Neural cell (in vitro differentiated cells): ENCODE data around the gene SERPINH1. TPM values are rescaled to one million over a fixed set of nuclear protein-coding genes. Genes with fewer than 3 reads are reported as not detected.
A peak's percentile ranks its signal among the peaks of the same experiment; 100 is the strongest.

ENCODE experiments used
- H2AFZ ChIP-seq: fragments of 200-600, 300-800 bp; sonication (generic), shearing (Covaris generic); 2 replicates; pipeline ENCODE4 v1.6.0; 2014; ENCODE audit warnings: low read depth, mild to moderate bottlenecking, antibody characterized with exemption, low read length, moderate library complexity
- H3F3A ChIP-seq: fragments of 200-600 bp; shearing (Covaris generic); 2 replicates; pipeline ENCODE4 v1.6.1; 2016; ENCODE audit warnings: mild to moderate bottlenecking, moderate library complexity, mixed read lengths, antibody characterized with exemption, low read length; ENCODE audit not compliant: insufficient read depth, poor library complexity, severe bottlenecking
- H3K27ac ChIP-seq: fragments of 200-600, 300-800 bp; sonication (generic), shearing (Covaris generic); 2 replicates; pipeline ENCODE4 v1.5.1; 2014; ENCODE audit warnings: mild to moderate bottlenecking, low read length, moderate library complexity
- H3K27me3 ChIP-seq: fragments of 300-800, 200-600 bp; sonication (generic), shearing (Covaris generic); 2 replicates; pipeline ENCODE4 v1.6.0; 2014; ENCODE audit warnings: mild to moderate bottlenecking, low read depth, low read length, moderate library complexity; ENCODE audit not compliant: insufficient read depth
- H3K36me3 ChIP-seq: fragments of 300-800, 200-600 bp; sonication (generic), shearing (Covaris generic); 2 replicates; pipeline ENCODE4 v1.5.1; 2014; ENCODE audit warnings: mild to moderate bottlenecking, antibody characterized with exemption, low read length, moderate library complexity; ENCODE audit not compliant: insufficient read depth
- H3K4me2 ChIP-seq: fragments of 300-800, 200-600 bp; sonication (generic), shearing (Covaris generic); 2 replicates; pipeline ENCODE4 v1.6.0; 2014; ENCODE audit warnings: mild to moderate bottlenecking, low read length
- H3K4me3 ChIP-seq: fragments of 300-800, 200-600 bp; sonication (generic), shearing (Covaris generic); 2 replicates; pipeline ENCODE4 v1.5.1; 2014; ENCODE audit warnings: mild to moderate bottlenecking, low read length, moderate library complexity
- H3K79me2 ChIP-seq: fragments of 200-600 bp; shearing (Covaris generic); replicated peaks from 2 replicates; pipeline ENCODE4 v1.6.0; 2014; ENCODE audit warnings: mild to moderate bottlenecking, low read length, moderate library complexity; ENCODE audit not compliant: insufficient read depth
- H3K9ac ChIP-seq: fragments of 300-800, 200-600 bp; sonication (generic), shearing (Covaris generic); 2 replicates; pipeline ENCODE4 v1.6.1; 2016; ENCODE audit warnings: mild to moderate bottlenecking, low read length, mixed read lengths
- H3K9me2 ChIP-seq: fragments of 200-600 bp; shearing (Covaris generic); 2 replicates; pipeline ENCODE4 v1.6.1; 2016; ENCODE audit warnings: mild to moderate bottlenecking, low read length, mixed read lengths; ENCODE audit not compliant: insufficient read depth
- H3K9me3 ChIP-seq: fragments of 200-600, 300-800 bp; sonication (generic), shearing (Covaris generic); 2 replicates; pipeline ENCODE4 v1.6.1; 2016; ENCODE audit warnings: mild to moderate bottlenecking, mixed run types, low read length, moderate library complexity, mixed read lengths
- H4K20me1 ChIP-seq: fragments of 200-600 bp; shearing (Covaris generic); 2 replicates; pipeline ENCODE4 v1.6.1; 2016; ENCODE audit warnings: mild to moderate bottlenecking, mixed run types; ENCODE audit not compliant: insufficient read depth
- EP300 ChIP-seq: fragments of 450-650 bp; conservative IDR thresholded peaks from 2 replicates; pipeline ENCODE4 v1.6.1; 2014; ENCODE audit warnings: antibody characterized with exemption, mild to moderate bottlenecking, moderate library complexity; ENCODE audit not compliant: poor library complexity, severe bottlenecking
- POLR2AphosphoS5 ChIP-seq: IDR thresholded peaks from 2 replicates; pipeline ENCODE4 v1.6.1; 2012
- RAD21 ChIP-seq: fragments of 450-650 bp; conservative IDR thresholded peaks from 2 replicates; pipeline ENCODE4 v1.6.1; 2014; ENCODE audit warnings: antibody characterized with exemption, mild to moderate bottlenecking, moderate library complexity
- SMC3 ChIP-seq: fragments of 450-650 bp; conservative IDR thresholded peaks from 2 replicates; pipeline ENCODE4 v1.6.1; 2014; ENCODE audit warnings: antibody characterized with exemption, mild to moderate bottlenecking, moderate library complexity; ENCODE audit not compliant: poor library complexity
- TAF1 ChIP-seq: IDR thresholded peaks from 2 replicates; pipeline ENCODE4 v1.6.1; 2012; ENCODE audit warnings: low read depth
- polyA plus RNA-seq: library from polyadenylated mRNA; depleted of rRNA; stranded (reverse); fragments of >200 nt; gene quantifications from 2 replicates; pipeline ENCODE4 v1.2.3, GENCODE V29; 2014
- TF ChIP-seq, protein P1 (sequence below): IDR thresholded peaks from 2 replicates; pipeline ENCODE4 v1.6.1; 2012; ENCODE audit warnings: borderline replicate concordance
- TF ChIP-seq, protein P2 (sequence below): fragments of 450-650 bp; IDR thresholded peaks from 2 replicates; pipeline ENCODE4 v1.5.1; 2014; ENCODE audit warnings: antibody characterized with exemption, mild to moderate bottlenecking, moderate library complexity; ENCODE audit not compliant: poor library complexity, severe bottlenecking

SERPINH1 gene
- polyA plus RNA-seq, 1 donor from 2014 or later: 16.1 TPM

DNA sequence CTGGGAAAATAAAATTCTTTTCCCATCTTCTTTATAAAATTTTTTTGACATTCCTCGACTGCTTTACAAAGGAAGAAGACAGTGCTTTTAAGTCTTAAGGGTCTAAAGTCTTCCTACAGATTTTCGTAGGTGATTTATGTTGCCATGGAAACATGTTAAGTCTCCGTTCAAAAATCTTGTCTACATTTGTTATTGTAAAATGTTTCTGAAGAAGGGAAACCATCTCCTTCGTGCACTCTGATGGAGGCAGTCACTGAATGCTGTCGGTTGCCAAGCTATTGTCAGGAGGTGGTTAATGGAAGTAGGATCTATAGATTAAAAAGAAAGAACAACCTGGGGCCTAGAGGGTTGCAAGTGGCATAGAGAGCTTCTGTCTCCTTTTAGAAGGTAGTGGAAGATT lies 54.2 kb downstream of the SERPINH1 start:
- Histone ChIP-seq H3K27ac (peak overlapping the region; percentile 85), H3K9me2 (no peaks in the 10 kb centered on the region), H3F3A (peaks cover 4% of the 10 kb centered on the region), H3K27me3 (no peaks in the 10 kb centered on the region), H4K20me1 (no peaks in the 10 kb centered on the region), H3K36me3 (no peaks in the 10 kb centered on the region), H3K79me2 (peaks cover 61% of the 10 kb centered on the region), H3K9me3 (no peaks in the 10 kb centered on the region), H3K9ac (peak overlapping the region; percentile 34), H2AFZ (no peak overlapping the region), H3K4me2 (peak overlapping the region; percentile 40), H3K4me3 (peak overlapping the region; percentile 35)
- TF ChIP-seq, protein P1, sequence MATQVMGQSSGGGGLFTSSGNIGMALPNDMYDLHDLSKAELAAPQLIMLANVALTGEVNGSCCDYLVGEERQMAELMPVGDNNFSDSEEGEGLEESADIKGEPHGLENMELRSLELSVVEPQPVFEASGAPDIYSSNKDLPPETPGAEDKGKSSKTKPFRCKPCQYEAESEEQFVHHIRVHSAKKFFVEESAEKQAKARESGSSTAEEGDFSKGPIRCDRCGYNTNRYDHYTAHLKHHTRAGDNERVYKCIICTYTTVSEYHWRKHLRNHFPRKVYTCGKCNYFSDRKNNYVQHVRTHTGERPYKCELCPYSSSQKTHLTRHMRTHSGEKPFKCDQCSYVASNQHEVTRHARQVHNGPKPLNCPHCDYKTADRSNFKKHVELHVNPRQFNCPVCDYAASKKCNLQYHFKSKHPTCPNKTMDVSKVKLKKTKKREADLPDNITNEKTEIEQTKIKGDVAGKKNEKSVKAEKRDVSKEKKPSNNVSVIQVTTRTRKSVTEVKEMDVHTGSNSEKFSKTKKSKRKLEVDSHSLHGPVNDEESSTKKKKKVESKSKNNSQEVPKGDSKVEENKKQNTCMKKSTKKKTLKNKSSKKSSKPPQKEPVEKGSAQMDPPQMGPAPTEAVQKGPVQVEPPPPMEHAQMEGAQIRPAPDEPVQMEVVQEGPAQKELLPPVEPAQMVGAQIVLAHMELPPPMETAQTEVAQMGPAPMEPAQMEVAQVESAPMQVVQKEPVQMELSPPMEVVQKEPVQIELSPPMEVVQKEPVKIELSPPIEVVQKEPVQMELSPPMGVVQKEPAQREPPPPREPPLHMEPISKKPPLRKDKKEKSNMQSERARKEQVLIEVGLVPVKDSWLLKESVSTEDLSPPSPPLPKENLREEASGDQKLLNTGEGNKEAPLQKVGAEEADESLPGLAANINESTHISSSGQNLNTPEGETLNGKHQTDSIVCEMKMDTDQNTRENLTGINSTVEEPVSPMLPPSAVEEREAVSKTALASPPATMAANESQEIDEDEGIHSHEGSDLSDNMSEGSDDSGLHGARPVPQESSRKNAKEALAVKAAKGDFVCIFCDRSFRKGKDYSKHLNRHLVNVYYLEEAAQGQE: peak; percentile 19
- TF ChIP-seq TAF1 (no peak), EP300 (peak; percentile 32), SMC3 (peak; percentile 47), POLR2AphosphoS5 (no peak), RAD21 (peak; percentile 30)
- TF ChIP-seq, protein P2, sequence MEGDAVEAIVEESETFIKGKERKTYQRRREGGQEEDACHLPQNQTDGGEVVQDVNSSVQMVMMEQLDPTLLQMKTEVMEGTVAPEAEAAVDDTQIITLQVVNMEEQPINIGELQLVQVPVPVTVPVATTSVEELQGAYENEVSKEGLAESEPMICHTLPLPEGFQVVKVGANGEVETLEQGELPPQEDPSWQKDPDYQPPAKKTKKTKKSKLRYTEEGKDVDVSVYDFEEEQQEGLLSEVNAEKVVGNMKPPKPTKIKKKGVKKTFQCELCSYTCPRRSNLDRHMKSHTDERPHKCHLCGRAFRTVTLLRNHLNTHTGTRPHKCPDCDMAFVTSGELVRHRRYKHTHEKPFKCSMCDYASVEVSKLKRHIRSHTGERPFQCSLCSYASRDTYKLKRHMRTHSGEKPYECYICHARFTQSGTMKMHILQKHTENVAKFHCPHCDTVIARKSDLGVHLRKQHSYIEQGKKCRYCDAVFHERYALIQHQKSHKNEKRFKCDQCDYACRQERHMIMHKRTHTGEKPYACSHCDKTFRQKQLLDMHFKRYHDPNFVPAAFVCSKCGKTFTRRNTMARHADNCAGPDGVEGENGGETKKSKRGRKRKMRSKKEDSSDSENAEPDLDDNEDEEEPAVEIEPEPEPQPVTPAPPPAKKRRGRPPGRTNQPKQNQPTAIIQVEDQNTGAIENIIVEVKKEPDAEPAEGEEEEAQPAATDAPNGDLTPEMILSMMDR: no peak

Other genes with a start within 250 kb of the SERPINH1 start
- gene ARRB1, start 210.6 kb upstream of the SERPINH1 start, polyA plus RNA-seq: 5.7 and 10.5 TPM in 2 replicates
- gene RPS3, start 162.7 kb upstream of the SERPINH1 start, polyA plus RNA-seq: 1,292 and 1,440 TPM in 2 replicates
- gene KLHL35, start 129.1 kb upstream of the SERPINH1 start, polyA plus RNA-seq: 11.8 and 17.0 TPM in 2 replicates
- gene GDPD5, start 36.3 kb upstream of the SERPINH1 start, polyA plus RNA-seq: 19.2 and 32.3 TPM in 2 replicates
- gene MAP6, start 106.8 kb downstream of the SERPINH1 start, polyA plus RNA-seq: 178 and 200 TPM in 2 replicates
- gene MOGAT2, start 155.6 kb downstream of the SERPINH1 start, polyA plus RNA-seq: not detected in 2 replicates
- 2.7 and 4.3 TPM in 2 replicates for gene DGAT2, start 206.5 kb downstream of the SERPINH1 start, polyA plus RNA-seq